Naive thymus-derived CD4-positive, alpha-beta T cell (primary cell): ENCODE results near the gene MAPK8IP2. TPM values are rescaled to one million over a fixed set of nuclear protein-coding genes. Genes with fewer than 3 reads are reported as not detected.

Experiments
- ATAC-seq: fragments of 150-1000 bp; cut with Tn5 transposase; 2 replicates; pipeline ENCODE4 v1.10.0; 2021; ENCODE audit warnings: mild to moderate bottlenecking, moderate library complexity
- CTCF ChIA-PET: fragments of 350-600 bp; sonication (Branson Sonifier 250); formaldehyde crosslinking; loops from one replicate; lab custom pipeline; 2021; ENCODE audit warnings: antibody characterized with exemption; lab: Charles Lee
- POLR2A ChIA-PET: fragments of 350-600 bp; sonication (Branson Sonifier 250); formaldehyde crosslinking; loops from one replicate; lab custom pipeline; 2021; ENCODE audit warnings: antibody characterized with exemption, inconsistent platforms; lab: Charles Lee
- DNase-seq, 9 donors: peaks; one replicate each; pipeline versions ENCODE4 v3.0.0 to v3.0.0-alpha.2; 2020 to 2022; ENCODE audit warnings: mixed read lengths in 1 of 9
- H3K27ac ChIP-seq: one replicate; pipeline ENCODE4 v1.7.0; 2013; ENCODE audit warnings: mild to moderate bottlenecking, low read depth, low read length, moderate library complexity
- H3K27me3 ChIP-seq, 2 donors: one replicate each; pipeline ENCODE4 v1.7.0; 2013; ENCODE audit warnings: low read length in 2 of 2, mild to moderate bottlenecking in 2 of 2, moderate library complexity in 2 of 2; ENCODE audit not compliant: control insufficient read depth in 2 of 2, insufficient read depth in 2 of 2
- H3K36me3 ChIP-seq, 3 experiments: 1 replicate in 2 of 3; 2 replicates in 1 of 3; pipeline ENCODE4 v1.7.0; 2013; ENCODE audit warnings: low read length in 3 of 3, mild to moderate bottlenecking in 3 of 3, moderate library complexity in 1 of 3; ENCODE audit not compliant: insufficient read depth in 3 of 3, control insufficient read depth in 2 of 3
- H3K4me1 ChIP-seq, 2 donors: one replicate each; pipeline ENCODE4 v1.7.0; 2013; ENCODE audit warnings: low read length in 2 of 2, mild to moderate bottlenecking in 2 of 2, moderate library complexity in 1 of 2; ENCODE audit not compliant: control insufficient read depth in 2 of 2, insufficient read depth in 2 of 2
- H3K4me3 ChIP-seq: 2 replicates; pipeline ENCODE4 v1.7.0; 2013; ENCODE audit warnings: mild to moderate bottlenecking, low read length
- H3K9me3 ChIP-seq, 3 experiments: 1 replicate in 2 of 3; 2 replicates in 1 of 3; pipeline ENCODE4 v1.7.0; 2013; ENCODE audit warnings: low read length in 3 of 3; ENCODE audit not compliant: control insufficient read depth in 2 of 3
- H3K27ac Mint-ChIP-seq, 9 donors: one replicate each; pipeline ENCODE4 v1.8.0; 2020 to 2022; ENCODE audit warnings: mixed read lengths in 9 of 9, mild to moderate bottlenecking in 8 of 9, moderate library complexity in 5 of 9, inconsistent platforms in 2 of 9
- H3K27me3 Mint-ChIP-seq, 5 donors: one replicate each; pipeline ENCODE4 v1.8.0; 2021 to 2022; ENCODE audit warnings: mixed read lengths in 5 of 5, mild to moderate bottlenecking in 1 of 5
- H3K36me3 Mint-ChIP-seq, 5 donors: one replicate each; pipeline ENCODE4 v1.8.0; 2020 to 2022; ENCODE audit warnings: mixed read lengths in 5 of 5, mild to moderate bottlenecking in 3 of 5, inconsistent platforms in 1 of 5
- H3K4me1 Mint-ChIP-seq, 7 donors: one replicate each; pipeline ENCODE4 v1.8.0; 2020 to 2022; ENCODE audit warnings: mixed read lengths in 7 of 7, mild to moderate bottlenecking in 3 of 7, inconsistent platforms in 1 of 7
- H3K4me3 Mint-ChIP-seq, 10 donors: one replicate each; pipeline ENCODE4 v1.8.0; 2020 to 2022; ENCODE audit warnings: mild to moderate bottlenecking in 10 of 10, mixed read lengths in 10 of 10, moderate library complexity in 6 of 10, inconsistent platforms in 2 of 10
- H3K9me3 Mint-ChIP-seq, 11 donors: one replicate each; pipeline ENCODE4 v1.8.0; 2020 to 2022; ENCODE audit warnings: mixed read lengths in 11 of 11, mild to moderate bottlenecking in 4 of 11, inconsistent platforms in 1 of 11, moderate library complexity in 1 of 11
- intact Hi-C, 2 donors: fragments of 100-400 bp; cut with micrococcal nuclease; formaldehyde crosslinking; loops; one replicate each; pipeline ENCODE4 v1.15.1; 2023
- polyA plus RNA-seq, 2 donors: library from polyadenylated mRNA; unstranded; fragments of 300-500 nt; fragmentation: Illumina TruSeq; gene quantifications; one replicate each; pipeline ENCODE4 v1.2.3, GENCODE V29; 2021
- total RNA-seq, 6 experiments: library from RNA in 5 of 6; stranded (reverse) in 5 of 6; gene quantifications; 1 replicate in 5 of 6; 2 replicates in 1 of 6; pipeline ENCODE4 v1.2.3 and lab custom pipeline; 2021 to 2026

Gene MAPK8IP2
- total and polyA plus RNA-seq, 7 experiments from 2014 or later: 0.24 to 0.64 (median 0.38) TPM; not detected in 2

GRCh38 chr22:50561401-50562358 is 38.9 kb upstream of the MAPK8IP2 start:
- H3K36me3 ChIP-seq: no peaks in the 10 kb centered on the region
- ATAC-seq: no peak
- Mint-ChIP-seq H3K27me3 (peaks cover 0 to 14% (median 0%) of the 10 kb centered on the region in 5 donors), H3K9me3 (peaks cover 0 to 3% (median 0%) of the 10 kb centered on the region in 11 donors), H3K27ac (peak overlapping the region; percentile 18 to 80 (median 69)), H3K36me3 (no peaks in the 10 kb centered on the region), H3K4me1 (peaks cover 6 to 24% (median 14%) of the 10 kb centered on the region in 7 donors), H3K4me3 (peak overlapping the region; percentile 4 to 73 (median 56))
- no peak overlapping the region for H3K4me3 ChIP-seq
- intact Hi-C loops: loop anchor here (1.0 to 2.0 kb wide), 13 partner anchors 13 to 219 kb away; partner anchors contain the start of genes ARSA (in 1 of the 2), CHKB (in 1 of the 2), MAPK8IP2 (in 1 of the 2) and NCAPH2 (in 1 of the 2)
- CTCF ChIA-PET: interaction anchor here (1.0 kb wide), 1 partner anchor 25 kb away, joined by 5 read pairs; no protein-coding TSS in a partner anchor
- H3K27ac ChIP-seq: no peak overlapping the region
- no peaks in the 10 kb centered on the region for H3K9me3 ChIP-seq
- peaks cover 0 to 4% of the 10 kb centered on the region in 2 donors for H3K4me1 ChIP-seq
- no peak for DNase-seq
- POLR2A ChIA-PET: interaction anchor here (1.8 kb wide), 1 partner anchor 32 kb away, joined by 4 read pairs; the partner anchor contains the start of gene TYMP
- no peaks in the 10 kb centered on the region for H3K27me3 ChIP-seq

- Histone ChIP-seq H3K27me3 (no peaks in the 10 kb centered on the region), H3K9me3 (no peaks in the 10 kb centered on the region), H3K4me1 (peaks cover 0 to 4% of the 10 kb centered on the region in 2 donors), H3K4me3 (peak within 1 kb of the TSS; percentile 75), H3K36me3 (no peaks in the 10 kb centered on the region), H3K27ac (peak within 1 kb of the TSS; percentile 67)
- peak; percentile 92 to 99 (median 96) for DNase-seq
- Mint-ChIP-seq H3K27me3 (peaks cover 0 to 14% (median 0%) of the 10 kb centered on the region in 5 donors), H3K4me1 (peaks cover 6 to 24% (median 14%) of the 10 kb centered on the region in 7 donors), H3K27ac (peak within 1 kb of the TSS; percentile 77 to 96 (median 87)), H3K4me3 (peak within 1 kb of the TSS; percentile 85 to 97 (median 94)), H3K9me3 (peaks cover 0 to 3% (median 0%) of the 10 kb centered on the region in 11 donors), H3K36me3 (peaks cover 0 to 3% (median 0%) of the 10 kb centered on the region in 5 donors)
- POLR2A ChIA-PET: interaction anchor here (0.6 to 4.4 kb wide), 16 partner anchors 9 to 90 kb away, joined by 3 to 33 read pairs (median 4); partner anchors contain the start of genes CHKB, LMF2, NCAPH2 and SCO2
- intact Hi-C loops: loop anchor here (1.0 to 2.0 kb wide), 15 partner anchors 14 to 220 kb away; partner anchors contain the start of genes ARSA (in 1 of the 2), CHKB (in 1 of the 2), LMF2 (in 1 of the 2) and MAPK8IP2 (in 1 of the 2)
- CTCF ChIA-PET: interaction anchor here (0.6 to 2.7 kb wide), 12 partner anchors 14 to 58 kb away, joined by 3 to 11 read pairs (median 4); partner anchors contain the start of genes KLHDC7B, SCO2 and TYMP
- ATAC-seq: peak; percentile 100
Observed at GRCh38 chr22:50562523-50563412, 37.8 kb upstream of the MAPK8IP2 start, which contains the start of gene SYCE3. SYCE3 (minus strand) TSS chr22:50562919; CDS start chr22:50556405, 6,514 bp downstream.

GRCh38 chr22:50563413-50564160 is 37.0 kb upstream of the MAPK8IP2 start:
- Mint-ChIP-seq H3K9me3 (peaks cover 0 to 3% (median 0%) of the 10 kb centered on the region in 11 donors), H3K27me3 (peaks cover 0 to 14% (median 0%) of the 10 kb centered on the region in 5 donors), H3K4me1 (peaks cover 6 to 24% (median 14%) of the 10 kb centered on the region in 7 donors), H3K36me3 (peaks cover 0 to 4% (median 0%) of the 10 kb centered on the region in 5 donors), H3K4me3 (peak overlapping the region; percentile 85 to 97 (median 94)), H3K27ac (peak overlapping the region; percentile 77 to 96 (median 87))
- intact Hi-C loops: loop anchor here (1.0 to 2.0 kb wide), 4 partner anchors 20 to 93 kb away; partner anchors contain the start of gene LMF2 (in 1 of the 2)
- POLR2A ChIA-PET: interaction anchor here (0.9 to 4.4 kb wide), 15 partner anchors 8 to 90 kb away, joined by 3 to 33 read pairs (median 4); partner anchors contain the start of genes CHKB, LMF2, NCAPH2 and SCO2
- Histone ChIP-seq H3K36me3 (peaks cover 0 to 1% (median 0%) of the 10 kb centered on the region in 3 experiments), H3K9me3 (no peaks in the 10 kb centered on the region), H3K4me3 (peak overlapping the region; percentile 75), H3K27ac (peak overlapping the region; percentile 67), H3K27me3 (no peaks in the 10 kb centered on the region), H3K4me1 (peaks cover 0 to 4% of the 10 kb centered on the region in 2 donors)
- ATAC-seq (no peak), DNase-seq (no peak)
- CTCF ChIA-PET: interaction anchor here (0.6 to 2.7 kb wide), 12 partner anchors 11 to 578 kb away, joined by 3 to 11 read pairs (median 4); partner anchors contain the start of genes KLHDC7B, SCO2 and TYMP

- H3K27ac ChIP-seq: no peak overlapping the region
- DNase-seq: no peak
- H3K36me3 Mint-ChIP-seq: peaks cover 0 to 5% (median 0%) of the 10 kb centered on the region in 5 donors
- H3K4me1 ChIP-seq: peaks cover 0 to 4% of the 10 kb centered on the region in 2 donors
- ChIA-PET POLR2A (interaction anchor here (1.0 to 4.4 kb wide), 12 partner anchors 8 to 57 kb away, joined by 3 to 33 read pairs (median 9); partner anchors contain the start of genes CHKB, CPT1B and SCO2), CTCF (interaction anchor here (0.6 to 2.7 kb wide), 5 partner anchors 12 to 579 kb away, joined by 3 to 11 read pairs (median 4); partner anchors contain the start of genes KLHDC7B and SCO2)
- no peak overlapping the region for H3K4me3 ChIP-seq
- peak overlapping the region in 4 of 10 donors; percentile 20 to 97 (median 93) for H3K4me3 Mint-ChIP-seq
- no peaks in the 10 kb centered on the region for H3K27me3 ChIP-seq
- peaks cover 6 to 24% (median 14%) of the 10 kb centered on the region in 7 donors for H3K4me1 Mint-ChIP-seq
- no peak for ATAC-seq
- no peaks in the 10 kb centered on the region for H3K9me3 ChIP-seq
- intact Hi-C loops: no loop called here
- peaks cover 0 to 8% (median 0%) of the 10 kb centered on the region in 3 experiments for H3K36me3 ChIP-seq
- peaks cover 0 to 3% (median 0%) of the 10 kb centered on the region in 11 donors for H3K9me3 Mint-ChIP-seq
- H3K27ac Mint-ChIP-seq: no peak overlapping the region
- H3K27me3 Mint-ChIP-seq: peaks cover 0 to 14% (median 0%) of the 10 kb centered on the region in 5 donors
Observed at GRCh38 chr22:50564289-50564688, 36.3 kb upstream of the MAPK8IP2 start.

- intact Hi-C loops: no loop called here
- H3K4me1 ChIP-seq: peaks cover 0 to 4% of the 10 kb centered on the region in 2 donors
- Mint-ChIP-seq H3K4me1 (peaks cover 0 to 11% (median 9%) of the 10 kb centered on the region in 7 donors), H3K36me3 (peaks cover 0 to 21% (median 7%) of the 10 kb centered on the region in 5 donors), H3K9me3 (no peaks in the 10 kb centered on the region), H3K27me3 (peaks cover 0 to 11% (median 0%) of the 10 kb centered on the region in 5 donors), H3K27ac (no peak overlapping the region), H3K4me3 (no peak overlapping the region)
- no peak for ATAC-seq
- H3K27ac ChIP-seq: no peak overlapping the region
- DNase-seq: no peak
- H3K36me3 ChIP-seq: peaks cover 0 to 43% (median 2%) of the 10 kb centered on the region in 3 experiments
- CTCF ChIA-PET: no interaction called here
- POLR2A ChIA-PET: no interaction called here
- no peaks in the 10 kb centered on the region for H3K27me3 ChIP-seq
- no peak overlapping the region for H3K4me3 ChIP-seq
- H3K9me3 ChIP-seq: no peaks in the 10 kb centered on the region
Observed at GRCh38 chr22:50567721-50568252, 32.8 kb upstream of the MAPK8IP2 start.
